Measurements from ENCODE around the gene IGFBPL1. TPM values are rescaled to one million over a fixed set of nuclear protein-coding genes. Genes with fewer than 3 reads are reported as not detected.
"Not testable (repeated sequence)": the region's sequence is repeated elsewhere in the genome, so short reads cannot be mapped to it uniquely, and the experiment has no call there.

IGFBPL1 gene
- total RNA-seq, 1 donor from 2014 or later, result not detected

DNA sequence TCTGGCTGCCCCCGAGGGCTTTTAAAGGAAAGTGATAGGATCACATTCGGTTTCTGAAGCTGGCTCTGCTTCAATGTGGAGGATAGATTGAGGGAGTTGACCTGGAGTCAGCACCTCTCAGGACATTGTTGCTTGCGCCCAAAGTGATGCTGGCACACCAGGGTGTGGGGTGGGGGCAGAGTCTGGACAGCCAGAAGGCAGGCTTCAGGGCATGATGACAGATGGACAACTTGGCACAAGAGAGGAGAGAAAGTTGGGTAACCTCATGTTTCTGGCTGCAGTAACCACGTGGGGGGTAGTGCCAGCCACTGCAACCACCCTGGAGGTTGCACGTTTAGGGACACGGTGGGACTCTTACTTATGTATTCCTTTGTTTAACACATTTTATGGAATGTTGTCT is 22.3 kb downstream of the IGFBPL1 start:
- peak; percentile 76 for ATAC-seq

DNA sequence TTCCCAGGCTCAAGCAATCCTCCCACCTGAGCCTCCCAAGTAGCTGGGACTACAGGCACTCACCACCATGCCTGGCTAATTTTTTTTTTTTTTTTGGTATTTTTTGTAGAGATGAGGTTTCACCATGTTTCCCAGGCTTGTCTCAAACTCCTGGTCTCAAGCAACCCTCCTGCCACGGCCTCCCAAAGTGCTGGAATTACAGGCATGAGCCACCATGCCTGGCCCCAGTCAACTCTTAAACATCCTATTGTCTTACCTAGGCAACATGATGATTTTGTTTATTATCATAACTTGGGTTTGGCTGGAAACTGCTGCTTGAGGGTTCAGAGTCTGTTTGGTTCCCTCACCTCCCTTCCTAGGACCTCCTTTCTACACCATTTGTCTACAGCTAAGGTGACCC is 25.1 kb downstream of the IGFBPL1 start:
- not testable (repeated sequence) for DNase-seq (ENCODE audit: low spot score); ATAC-seq

More for the DNA sequence above, 22.3 kb downstream of the IGFBPL1 start:
- peak; percentile 59 for DNase-seq (ENCODE audit: low spot score)

DNA sequence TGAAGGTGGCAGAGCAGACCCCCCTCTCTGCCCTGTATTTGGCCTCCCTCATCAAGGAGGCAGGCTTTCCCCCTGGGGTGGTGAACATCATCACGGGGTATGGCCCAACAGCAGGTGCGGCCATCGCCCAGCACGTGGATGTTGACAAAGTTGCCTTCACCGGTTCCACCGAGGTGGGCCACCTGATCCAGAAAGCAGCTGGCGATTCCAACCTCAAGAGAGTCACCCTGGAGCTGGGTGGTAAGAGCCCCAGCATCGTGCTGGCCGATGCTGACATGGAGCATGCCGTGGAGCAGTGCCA is 27.9 kb downstream of the IGFBPL1 start:
- DNase-seq (ENCODE audit: low spot score) (no peak), ATAC-seq (no peak)

GRCh38 chr9:38395653-38396370 is 28.4 kb downstream of the IGFBPL1 start:
- DNase-seq (ENCODE audit: low spot score) (no peak), ATAC-seq (no peak)

GRCh38 chr9:38394416-38394815 is 29.8 kb downstream of the IGFBPL1 start:
- DNase-seq (ENCODE audit: low spot score), result no peak
- ATAC-seq, result no peak

DNA sequence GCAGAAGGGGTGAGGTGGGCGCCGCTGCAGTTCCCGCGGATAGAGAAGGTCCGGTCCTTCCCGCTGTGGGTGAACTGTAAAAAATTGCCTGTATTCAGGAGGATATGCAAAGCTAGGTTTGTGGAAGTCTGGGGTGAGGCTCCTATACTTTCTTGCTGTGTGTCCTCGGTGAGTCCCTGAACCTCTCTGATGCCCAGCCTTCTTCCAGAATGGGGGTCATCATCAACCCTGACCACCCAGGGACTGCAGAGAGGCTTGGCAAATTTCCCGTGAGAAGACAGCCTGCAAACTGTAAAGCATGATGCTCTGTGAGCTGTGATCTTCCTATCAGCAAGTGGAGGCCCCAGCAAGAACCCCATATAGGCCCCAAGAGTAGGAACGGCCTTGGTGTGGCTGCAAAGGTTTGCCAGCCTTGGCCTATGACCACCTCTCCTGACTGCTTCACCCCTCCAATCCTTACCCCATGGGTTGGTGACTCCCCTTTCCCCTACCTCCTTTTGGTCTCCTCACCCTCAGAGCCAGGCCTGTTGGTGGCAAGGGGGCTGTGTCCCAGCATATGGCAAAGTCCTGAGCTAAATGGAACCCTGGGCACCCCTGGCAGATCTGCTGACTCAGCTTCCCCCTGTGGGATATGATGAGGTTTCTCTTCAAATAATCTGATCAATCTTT is 31.0 kb downstream of the IGFBPL1 start:
- DNase-seq (ENCODE audit: low spot score) (no peak), ATAC-seq (no peak)

DNA sequence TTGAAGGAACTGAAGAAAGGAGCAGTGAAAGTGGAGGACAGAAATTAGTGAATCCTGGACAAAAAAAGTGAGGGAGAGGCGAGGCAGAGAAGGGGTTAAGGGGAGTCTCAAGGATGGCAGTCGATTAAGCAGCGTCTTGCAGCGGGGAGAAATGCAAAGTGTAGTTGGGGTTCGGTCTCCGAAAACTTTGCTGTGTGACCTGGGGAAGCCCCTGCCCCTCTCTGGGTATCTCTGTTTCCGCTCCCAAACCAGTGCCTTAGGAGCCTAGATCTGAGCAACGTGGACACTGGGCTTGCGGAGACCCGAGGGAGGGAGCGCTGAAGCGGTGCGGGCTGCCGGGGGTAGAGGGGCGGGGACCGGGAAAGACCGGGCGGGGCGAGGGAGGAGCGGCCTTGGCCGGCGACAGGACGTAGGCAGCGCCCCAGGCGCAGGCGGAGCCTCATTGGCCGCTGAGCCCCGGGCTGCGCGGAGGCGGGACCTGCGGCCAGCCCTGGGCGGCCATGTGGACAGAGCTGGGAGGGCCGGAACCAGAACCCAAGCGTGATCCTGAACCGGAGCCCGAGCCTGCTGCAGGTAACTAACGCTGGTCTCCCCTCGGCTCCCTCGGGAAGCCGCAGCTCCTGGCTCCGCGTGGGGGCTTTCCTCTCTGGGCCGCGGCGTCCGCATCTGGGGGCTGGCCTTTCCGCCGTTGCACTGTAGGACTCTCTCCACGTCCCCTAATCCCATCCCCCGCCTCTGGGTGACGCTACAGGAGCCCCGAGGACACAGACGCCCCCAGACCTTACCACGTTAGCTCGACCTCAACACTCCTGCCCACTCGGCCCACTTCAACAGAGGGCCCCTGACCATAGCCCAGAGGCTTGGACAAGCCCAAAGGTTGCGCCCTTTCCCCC is 31.8 kb downstream of the IGFBPL1 start, which contains the start of gene ALDH1B1:
ALDH1B1 (plus strand) TSS at position 468 of the 893 bp plus-strand sequence. CDS start 3,047 bp downstream, outside the sequence.
- peak; percentile 94 for DNase-seq (ENCODE audit: low spot score)

DNA sequence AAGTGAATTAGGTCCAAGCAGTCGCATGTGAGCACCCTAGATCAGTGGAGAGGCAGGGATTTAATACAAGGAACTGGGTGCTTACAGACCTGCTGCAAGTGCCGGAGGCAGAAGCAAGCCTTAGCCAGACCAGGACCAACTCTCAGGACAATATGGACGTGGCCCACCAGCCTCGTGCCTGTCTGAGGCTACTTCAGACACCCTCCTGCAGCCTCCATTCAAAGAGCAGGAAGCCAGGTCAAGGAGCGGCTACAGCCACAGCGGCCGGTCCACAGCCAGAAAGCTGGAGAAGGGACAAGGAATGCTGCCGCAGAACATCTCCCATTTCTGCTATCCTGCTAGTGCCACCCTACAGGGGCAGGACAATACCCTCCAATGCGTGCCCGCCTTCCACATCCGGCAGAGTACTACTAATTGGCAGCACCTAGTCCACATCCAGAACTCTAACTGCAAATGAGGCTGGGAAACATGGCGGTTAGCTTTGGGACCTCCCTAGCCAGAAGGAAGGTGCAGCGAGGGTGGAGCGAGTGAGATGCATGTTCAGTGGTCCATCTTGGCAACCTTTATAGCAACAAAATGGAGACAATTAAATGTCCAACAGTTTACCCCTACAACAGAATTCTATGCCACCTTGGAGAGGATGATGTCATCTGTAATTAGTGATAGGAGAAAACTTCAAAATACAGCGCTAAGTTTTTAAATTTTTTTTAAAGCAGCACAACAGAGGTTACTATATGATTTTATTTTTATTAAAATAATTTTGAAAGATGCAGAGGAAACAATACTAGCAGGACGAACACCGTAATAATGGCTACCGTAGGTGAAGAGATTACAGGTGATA is 32.8 kb downstream of the IGFBPL1 start:
- DNase-seq (ENCODE audit: low spot score), result no peak
- no peak for ATAC-seq

More for the DNA sequence above, 31.8 kb downstream of the IGFBPL1 start, which contains the start of gene ALDH1B1:
- ATAC-seq, result peak; percentile 90

DNA sequence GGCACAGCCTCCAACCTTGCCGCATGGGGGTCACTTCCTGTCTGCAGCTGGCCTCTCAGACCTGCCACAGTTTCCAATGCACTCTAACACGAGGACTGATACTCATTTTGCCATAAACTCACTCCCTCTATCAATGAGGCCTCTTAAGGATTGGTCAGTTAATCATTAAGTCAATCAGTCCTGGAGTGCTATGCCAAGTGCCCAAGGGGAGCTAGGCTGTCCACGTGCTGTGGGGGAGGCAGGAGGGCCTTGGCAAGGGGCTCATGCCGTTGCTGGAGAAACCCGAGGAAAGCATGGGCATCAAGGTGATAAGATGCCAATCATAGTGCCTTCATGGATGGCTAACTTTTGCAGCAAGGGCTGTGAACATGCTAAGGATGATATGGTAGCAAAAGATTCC is 33.4 kb downstream of the IGFBPL1 start:
- peak; percentile 53 for DNase-seq (ENCODE audit: low spot score)

GRCh38 chr9:38390442-38390841 is 33.8 kb downstream of the IGFBPL1 start:
- DNase-seq (ENCODE audit: low spot score) (no peak), ATAC-seq (no peak)

More for the DNA sequence above, 33.4 kb downstream of the IGFBPL1 start:
- peak; percentile 2 for ATAC-seq

DNA sequence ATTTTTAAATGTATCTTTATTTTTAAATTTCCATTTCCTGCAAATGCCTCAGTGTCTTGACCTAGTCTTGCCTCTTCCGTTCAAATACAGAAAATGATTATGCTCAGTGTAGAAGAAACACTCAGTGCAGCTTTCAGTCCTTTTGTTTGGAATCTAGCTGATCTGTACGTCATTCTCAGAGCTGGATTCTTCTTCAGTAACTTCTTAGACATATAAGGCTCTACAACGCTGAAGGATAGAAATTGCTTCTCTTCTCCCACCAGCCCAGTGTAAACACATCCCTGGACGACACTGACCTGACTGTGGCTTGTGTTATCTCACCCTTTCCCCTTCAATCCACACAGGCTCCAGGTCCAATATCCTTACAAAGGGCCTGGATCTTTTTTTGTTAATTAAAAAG is 34.9 kb downstream of the IGFBPL1 start:
- DNase-seq (ENCODE audit: low spot score), result no peak
- peak; percentile 20 for ATAC-seq

DNA sequence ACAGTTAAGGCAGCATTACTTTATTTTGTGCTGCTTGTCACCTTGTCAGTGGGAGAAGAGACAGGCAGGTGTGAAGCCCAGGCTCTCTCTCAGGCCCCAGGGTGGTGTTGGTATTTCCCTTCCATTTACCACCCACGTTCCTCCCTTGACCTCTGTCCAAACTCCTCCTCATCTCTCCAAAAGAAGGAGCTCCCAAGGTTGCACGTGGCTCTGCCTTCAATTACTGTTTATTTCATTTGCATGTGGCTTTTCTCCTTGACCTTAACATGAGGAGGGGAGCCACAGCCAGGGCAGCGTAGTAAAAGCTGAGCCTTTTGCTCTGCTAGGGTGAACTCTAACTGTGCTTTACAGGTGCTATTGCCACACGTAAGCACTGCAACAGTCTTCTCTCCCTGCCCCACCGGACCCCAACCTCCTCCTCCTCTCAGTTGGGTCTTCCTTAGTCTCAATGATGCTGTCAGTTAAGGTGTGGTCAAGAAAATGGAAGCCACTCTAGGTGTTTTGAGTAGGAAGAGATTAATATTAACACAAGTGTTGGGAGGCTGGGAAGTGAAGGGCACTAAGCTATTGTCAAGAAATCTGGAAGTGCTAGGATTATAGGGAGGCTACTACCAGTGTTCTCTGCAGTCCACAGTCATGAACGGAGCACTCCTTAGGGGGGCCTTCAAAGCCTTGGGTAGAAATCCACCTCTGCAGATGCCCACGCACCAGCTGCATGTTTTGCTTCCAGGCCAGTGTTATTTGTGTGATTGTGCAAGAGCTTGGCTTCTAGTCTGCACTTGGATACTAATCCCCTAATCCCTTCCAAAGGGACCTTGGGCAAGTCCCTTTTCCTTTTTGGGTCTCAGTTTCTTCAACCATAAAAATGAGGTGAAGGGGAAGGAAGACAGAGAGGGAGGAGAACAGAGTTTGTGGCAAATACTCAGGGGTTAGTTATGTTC is 35.7 kb downstream of the IGFBPL1 start:
- DNase-seq (ENCODE audit: low spot score), result peak; percentile 85
- ATAC-seq, result peak; percentile 50

- ATAC-seq, result no peak
- DNase-seq (ENCODE audit: low spot score), result no peak
Measured at GRCh38 chr9:38387751-38388150, 36.5 kb downstream of the IGFBPL1 start.

- ATAC-seq (no peak), DNase-seq (ENCODE audit: low spot score) (no peak)
Measured at GRCh38 chr9:38387066-38387465, 37.2 kb downstream of the IGFBPL1 start.

DNA sequence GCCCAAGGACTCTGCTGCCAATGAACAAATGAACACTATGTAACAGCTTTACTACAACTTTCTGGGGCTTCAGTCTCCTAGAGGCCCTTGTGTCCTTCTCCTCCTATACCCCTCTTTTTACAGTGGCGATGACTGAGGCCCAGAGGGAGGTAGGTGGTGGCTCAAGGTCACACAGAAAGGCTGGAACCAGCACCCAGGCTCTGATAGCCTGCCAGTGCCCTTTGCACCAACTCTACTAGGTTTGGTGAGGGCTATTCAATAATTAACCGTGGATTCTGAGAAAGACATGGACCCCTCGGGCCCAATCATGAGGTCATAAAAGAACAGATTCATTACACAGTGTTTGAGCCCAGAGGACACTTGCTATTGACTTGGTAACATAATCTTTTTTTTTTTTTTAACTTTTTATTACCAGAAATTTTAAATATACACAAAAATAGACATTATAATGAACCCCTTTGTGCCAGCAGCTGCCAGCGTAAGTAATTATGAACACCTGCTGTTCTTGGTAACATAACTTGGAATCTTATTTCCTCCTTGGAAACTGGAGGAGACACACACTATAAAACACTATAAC is 37.8 kb downstream of the IGFBPL1 start:
- ATAC-seq (peak; percentile 80), DNase-seq (ENCODE audit: low spot score) (peak; percentile 86)

DNA sequence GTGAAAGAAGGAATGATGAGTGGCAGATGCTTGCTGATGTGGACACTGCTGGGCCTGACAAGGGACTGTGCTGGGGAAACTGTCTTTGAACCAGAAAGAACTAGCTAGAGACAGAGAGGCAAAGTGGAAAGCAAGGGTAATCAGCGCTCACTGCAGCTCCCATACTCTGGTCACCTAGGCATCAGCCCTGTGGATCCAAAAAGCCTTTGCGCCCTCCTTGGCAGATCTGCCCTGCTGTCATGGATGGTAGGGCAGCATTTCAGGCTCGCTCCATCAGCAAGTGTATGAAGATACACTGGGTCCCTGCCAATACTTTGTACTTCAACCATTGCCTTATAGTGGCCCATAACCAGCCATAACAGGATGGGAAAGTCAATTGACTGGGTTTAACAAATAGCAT is 38.4 kb downstream of the IGFBPL1 start:
- ATAC-seq (peak; percentile 9), DNase-seq (ENCODE audit: low spot score) (no peak)

- ATAC-seq (no peak), DNase-seq (ENCODE audit: low spot score) (no peak)
Measured at GRCh38 chr9:38384990-38385848, 39.0 kb downstream of the IGFBPL1 start.

DNA sequence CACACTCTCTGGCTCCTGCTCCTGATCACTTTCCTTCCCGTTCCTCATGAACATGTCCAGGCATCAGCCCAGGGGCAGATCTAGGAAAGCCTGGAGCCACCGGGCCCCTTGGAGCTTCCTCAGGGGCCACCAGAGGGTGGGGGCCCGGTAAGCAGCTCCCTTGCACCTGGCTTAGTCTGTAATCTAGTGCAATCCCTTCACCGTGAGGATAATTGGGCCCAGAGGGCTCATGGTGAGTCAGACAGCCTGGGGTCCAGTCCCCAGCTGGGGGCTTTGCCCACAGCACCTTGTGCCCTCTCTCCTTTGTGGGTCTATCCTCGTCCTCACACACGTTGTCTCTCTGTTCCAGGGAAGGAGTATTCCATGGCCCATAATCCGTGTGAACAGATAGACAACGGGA is 42.1 kb downstream of the IGFBPL1 start:
- ATAC-seq (no peak), DNase-seq (ENCODE audit: low spot score) (no peak)

Measured in left lobe of liver (tissue), 2 donors.